Measurements from ENCODE around the gene ARID3A. TPM values are rescaled to one million over a fixed set of nuclear protein-coding genes. Genes with fewer than 3 reads are reported as not detected.

The ARID3A gene
- total and polyA plus RNA-seq, 2 experiments from 2014 or later = 2.8 to 8.5 TPM

GRCh38 chr19:1009041-1009980 is 83.5 kb downstream of the ARID3A start:
- H3K27me3 ChIP-seq (replicated peaks; ENCODE audit: insufficient read depth) = no peaks in the 10 kb centered on the region

GRCh38 chr19:1009981-1010538 is 84.2 kb downstream of the ARID3A start:
- DNase-seq = no peak
- Histone ChIP-seq H3K4me3 (no peak overlapping the region), H3K79me2 (ENCODE audit: insufficient read depth) (peaks cover 34% of the 10 kb centered on the region), H3K9ac (no peak overlapping the region), H3K27ac (no peak overlapping the region), H3F3A (ENCODE audit: insufficient read depth) (no peaks in the 10 kb centered on the region), H3K4me2 (ENCODE audit: unreplicated experiment) (no peak overlapping the region), H3K36me3 (ENCODE audit: low read depth) (no peaks in the 10 kb centered on the region), H3K9me2 (ENCODE audit: insufficient read depth) (no peaks in the 10 kb centered on the region), H4K20me1 (ENCODE audit: insufficient read depth) (no peaks in the 10 kb centered on the region), H3K4me1 (ENCODE audit: insufficient read depth) (no peaks in the 10 kb centered on the region), H3K27me3 (replicated peaks; ENCODE audit: insufficient read depth) (no peaks in the 10 kb centered on the region), H2AFZ (no peak overlapping the region), H3K9me3 (ENCODE audit: low read depth) (no peaks in the 10 kb centered on the region)
- TF ChIP-seq EZH2phosphoT487 (IDR thresholded peaks at IDR 0.05; ENCODE audit: insufficient read depth, low read depth) (no peak), EZH2 (IDR thresholded peaks at IDR 0.05; ENCODE audit: insufficient read depth, poor library complexity, severe bottlenecking) (no peak)
- WGBS, 2 experiments (ENCODE audit: low coverage in 1 of 2, low lambda C conversion rate in 2 of 2, missing lambda C conversion rate in 2 of 2) = 90 to 94% methylated on average over 25 of the region's 29 CpGs
- in situ Hi-C loops (cut with MboI) = no loop called here

More at GRCh38 chr19:1009041-1009980, 83.5 kb downstream of the ARID3A start:
- H3K27ac ChIP-seq = no peak overlapping the region
- no peak overlapping the region for H3K4me3 ChIP-seq
- TF ChIP-seq EZH2 (IDR thresholded peaks at IDR 0.05; ENCODE audit: insufficient read depth, poor library complexity, severe bottlenecking) (no peak), EZH2phosphoT487 (IDR thresholded peaks at IDR 0.05; ENCODE audit: insufficient read depth, low read depth) (no peak)
- no peak overlapping the region for H2AFZ ChIP-seq
- WGBS, 2 experiments (ENCODE audit: low coverage in 1 of 2, low lambda C conversion rate in 2 of 2, missing lambda C conversion rate in 2 of 2) = 91 to 94% methylated on average over 58 to 85 of the region's 92 CpGs
- H4K20me1 ChIP-seq (ENCODE audit: insufficient read depth) = no peaks in the 10 kb centered on the region
- H3K79me2 ChIP-seq (ENCODE audit: insufficient read depth) = peaks cover 26% of the 10 kb centered on the region
- H3K9me2 ChIP-seq (ENCODE audit: insufficient read depth) = no peaks in the 10 kb centered on the region
- H3K4me2 ChIP-seq (ENCODE audit: unreplicated experiment) = no peak overlapping the region
- in situ Hi-C loops (cut with MboI) = no loop called here
- H3K36me3 ChIP-seq (ENCODE audit: low read depth) = no peaks in the 10 kb centered on the region
- no peaks in the 10 kb centered on the region for H3K4me1 ChIP-seq (ENCODE audit: insufficient read depth)
- H3K9me3 ChIP-seq (ENCODE audit: low read depth) = no peaks in the 10 kb centered on the region
- H3K9ac ChIP-seq = no peak overlapping the region
- peak; percentile 30 for DNase-seq
- H3F3A ChIP-seq (ENCODE audit: insufficient read depth) = no peaks in the 10 kb centered on the region

- in situ Hi-C loops (cut with MboI) = no loop called here
- Histone ChIP-seq H3K4me2 (ENCODE audit: unreplicated experiment) (no peak overlapping the region), H3K36me3 (ENCODE audit: low read depth) (no peaks in the 10 kb centered on the region), H3K79me2 (ENCODE audit: insufficient read depth) (peaks cover 41% of the 10 kb centered on the region), H3K4me1 (ENCODE audit: insufficient read depth) (no peaks in the 10 kb centered on the region), H3F3A (ENCODE audit: insufficient read depth) (no peaks in the 10 kb centered on the region), H4K20me1 (ENCODE audit: insufficient read depth) (no peaks in the 10 kb centered on the region), H3K9me3 (ENCODE audit: low read depth) (no peaks in the 10 kb centered on the region), H2AFZ (no peak overlapping the region), H3K27me3 (replicated peaks; ENCODE audit: insufficient read depth) (no peaks in the 10 kb centered on the region), H3K27ac (no peak overlapping the region), H3K9ac (no peak overlapping the region), H3K4me3 (no peak overlapping the region), H3K9me2 (ENCODE audit: insufficient read depth) (no peaks in the 10 kb centered on the region)
- no peak for DNase-seq
- WGBS, 2 experiments (ENCODE audit: low coverage in 1 of 2, low lambda C conversion rate in 2 of 2, missing lambda C conversion rate in 2 of 2) = 92 to 96% methylated on average over 23 to 55 of the region's 56 CpGs
- no peak for TF ChIP-seq EZH2phosphoT487 (IDR thresholded peaks at IDR 0.05; ENCODE audit: insufficient read depth, low read depth)
- TF ChIP-seq EZH2 (IDR thresholded peaks at IDR 0.05; ENCODE audit: insufficient read depth, poor library complexity, severe bottlenecking) = no peak
Observed at GRCh38 chr19:1010586-1011510, 85.0 kb downstream of the ARID3A start.

- Histone ChIP-seq H2AFZ (no peak overlapping the region), H3K9me2 (ENCODE audit: insufficient read depth) (no peaks in the 10 kb centered on the region), H3K27me3 (replicated peaks; ENCODE audit: insufficient read depth) (no peaks in the 10 kb centered on the region), H3K9ac (no peak overlapping the region), H3K36me3 (ENCODE audit: low read depth) (no peaks in the 10 kb centered on the region), H3K9me3 (ENCODE audit: low read depth) (no peaks in the 10 kb centered on the region), H3K4me3 (no peak overlapping the region), H4K20me1 (ENCODE audit: insufficient read depth) (no peaks in the 10 kb centered on the region; the same call in 1 of the 2 replicates), H3F3A (ENCODE audit: insufficient read depth) (no peaks in the 10 kb centered on the region), H3K4me2 (ENCODE audit: unreplicated experiment) (no peak overlapping the region), H3K79me2 (ENCODE audit: insufficient read depth) (peaks cover 52% of the 10 kb centered on the region), H3K4me1 (ENCODE audit: insufficient read depth) (peaks cover 9% of the 10 kb centered on the region; the same call in 1 of the 2 replicates), H3K27ac (no peak overlapping the region)
- in situ Hi-C loops (cut with MboI) = no loop called here
- WGBS, 2 experiments (ENCODE audit: low coverage in 1 of 2, low lambda C conversion rate in 2 of 2, missing lambda C conversion rate in 2 of 2) = 93 to 94% methylated on average over 36 of the region's 36 CpGs
- TF ChIP-seq EZH2 (IDR thresholded peaks at IDR 0.05; ENCODE audit: insufficient read depth, poor library complexity, severe bottlenecking) (no peak), EZH2phosphoT487 (IDR thresholded peaks at IDR 0.05; ENCODE audit: insufficient read depth, low read depth) (no peak)
- DNase-seq = no peak
Observed at GRCh38 chr19:1011831-1012333, 86.0 kb downstream of the ARID3A start.
